ENCODE data around the gene GAREM1. TPM values are rescaled to one million over a fixed set of nuclear protein-coding genes. Genes with fewer than 3 reads are reported as not detected.

GAREM1 gene
- total RNA-seq, 1 experiment from 2014 or later = 11.1 TPM

GRCh38 chr18:32472841-32473240 is 2.2 kb upstream of the GAREM1 start:
- Histone ChIP-seq H3K9me3 (ENCODE audit: control insufficient read depth in 1 of 2, insufficient read depth in 1 of 2, low read depth in 1 of 2, low read length in 2 of 2) (no peaks in the 10 kb centered on the region), H3K4me1 (ENCODE audit: control insufficient read depth in 1 of 2, insufficient read depth in 2 of 2, low read length in 2 of 2) (peaks cover 12 to 22% of the 10 kb centered on the region in 2 experiments; a peak in 3 of 4 replicates), H2AFZ (ENCODE audit: low read depth, low read length, poor library complexity, severe bottlenecking) (no peak overlapping the region), H3K4me3 (replicated peaks in 1 of 2; ENCODE audit: low read depth in 1 of 2, low read length in 2 of 2) (no peak overlapping the region), H3K9me2 (ENCODE audit: insufficient read depth) (no peaks in the 10 kb centered on the region), H4K20me1 (ENCODE audit: insufficient read depth) (no peaks in the 10 kb centered on the region), H3K36me3 (ENCODE audit: control insufficient read depth in 1 of 2, insufficient read depth in 2 of 2, low read length in 2 of 2) (no peaks in the 10 kb centered on the region), H3K79me2 (ENCODE audit: insufficient read depth, low read length) (peaks cover 8% of the 10 kb centered on the region; the same call in 1 of the 2 replicates), H3K27ac (ENCODE audit: low read depth, low read length) (no peak overlapping the region), H3K27me3 (ENCODE audit: insufficient read depth, low read length) (no peaks in the 10 kb centered on the region), H3K9ac (ENCODE audit: low read length) (no peak overlapping the region), H3K4me2 (ENCODE audit: low read length) (no peak overlapping the region)
- intact Hi-C loops (cut with micrococcal nuclease) = loop anchor here (5.0 kb wide), 1 partner anchor 316 kb away; no protein-coding TSS in a partner anchor
- ChIA-PET RAD21 (ENCODE audit: low non-redundant PET in 1 of 2, low total read pairs in 2 of 2, uncharacterized antibody in 2 of 2, unreplicated experiment in 2 of 2) (no interaction called here), CTCF (interaction anchor here (1.2 to 1.3 kb wide), 2 partner anchors 183 to 199 kb away, joined by 4 read pairs; no protein-coding TSS in a partner anchor), POLR2A (no interaction called here)
- no TSS peak for BruUV-seq (replicated peaks)
- TF ChIP-seq ZNF274 (IDR thresholded peaks at IDR 0.05; ENCODE audit: low read depth, low read length) (no peak), ZFX (IDR thresholded peaks at IDR 0.05) (no peak)
- ATAC-seq = no peak
- DNase-seq (ENCODE audit: low read depth, low spot score) = no peak

GRCh38 chr18:32470460-32470713 is 295 bp downstream of the GAREM1 start:
- POLR2A ChIA-PET = interaction anchor here (0.8 to 1.3 kb wide), 5 partner anchors 31 to 181 kb away, joined by 3 to 4 read pairs (median 3); no protein-coding TSS in a partner anchor
- Histone ChIP-seq H3K9me3 (ENCODE audit: control insufficient read depth in 1 of 2, insufficient read depth in 1 of 2, low read depth in 1 of 2, low read length in 2 of 2) (no peaks in the 10 kb centered on the region), H3K4me2 (ENCODE audit: low read length) (peak overlapping the region; percentile 97), H4K20me1 (ENCODE audit: insufficient read depth) (no peaks in the 10 kb centered on the region), H3K27me3 (ENCODE audit: insufficient read depth, low read length) (no peaks in the 10 kb centered on the region), H3K79me2 (ENCODE audit: insufficient read depth, low read length) (peaks cover 25% of the 10 kb centered on the region), H3K4me3 (replicated peaks in 1 of 2; ENCODE audit: low read depth in 1 of 2, low read length in 2 of 2) (peak overlapping the region; percentile 63 to 77), H3K27ac (ENCODE audit: low read depth, low read length) (peak overlapping the region; percentile 70; the same call in 1 of the 2 replicates), H3K36me3 (ENCODE audit: control insufficient read depth in 1 of 2, insufficient read depth in 2 of 2, low read length in 2 of 2) (no peaks in the 10 kb centered on the region), H3K9ac (ENCODE audit: low read length) (peak overlapping the region; percentile 64), H3K9me2 (ENCODE audit: insufficient read depth) (no peaks in the 10 kb centered on the region), H2AFZ (ENCODE audit: low read depth, low read length, poor library complexity, severe bottlenecking) (no peak overlapping the region), H3K4me1 (ENCODE audit: control insufficient read depth in 1 of 2, insufficient read depth in 2 of 2, low read length in 2 of 2) (peaks cover 12 to 22% of the 10 kb centered on the region in 2 experiments; a peak in 3 of 4 replicates)
- CTCF ChIA-PET = interaction anchor here (0.6 to 1.6 kb wide), 11 partner anchors 11 to 312 kb away, joined by 3 to 27 read pairs (median 4); no protein-coding TSS in a partner anchor
- TF ChIP-seq MAX (IDR thresholded peaks at IDR 0.05) = no peak
- no peak for TF ChIP-seq EZH2phosphoT487 (IDR thresholded peaks at IDR 0.05; ENCODE audit: borderline replicate concordance)
- no peak for TF ChIP-seq REST (IDR thresholded peaks at IDR 0.05; ENCODE audit: low read depth)
- TF ChIP-seq ZNF274 (IDR thresholded peaks at IDR 0.05; ENCODE audit: low read depth, low read length) = no peak
- TF ChIP-seq TCF7L2 (IDR thresholded peaks at IDR 0.05; ENCODE audit: borderline replicate concordance, extremely low read depth, insufficient read depth, insufficient read length) = no peak
- ATAC-seq = no peak
- no peak for DNase-seq (ENCODE audit: low read depth, low spot score)
- RAD21 ChIA-PET (ENCODE audit: low non-redundant PET in 1 of 2, low total read pairs in 2 of 2, uncharacterized antibody in 2 of 2, unreplicated experiment in 2 of 2) = interaction anchor here (0.9 to 2.0 kb wide), 10 partner anchors 79 to 313 kb away, joined by 3 to 8 read pairs (median 6); no protein-coding TSS in a partner anchor
- BruUV-seq (replicated peaks) = no TSS peak
- intact Hi-C loops (cut with micrococcal nuclease) = loop anchor here (2.0 to 5.0 kb wide), 3 partner anchors 82 to 313 kb away; no protein-coding TSS in a partner anchor

Data from HCT116 (cell line).